GM19395 (cell line): ENCODE data around the gene CFAP410.
A peak's percentile ranks its signal among the peaks of the same experiment; 100 is the strongest.

Source experiments
- ATAC-seq: cut with Tn5 transposase; IDR thresholded peaks from one replicate; pipeline ENCODE4 v1.9.1; 2021; ENCODE audit warnings: mild to moderate bottlenecking, moderate library complexity; ENCODE audit not compliant: unreplicated experiment

The CFAP410 gene

GRCh38 chr21:44338971-44339910 is at the start of gene CFAP410:
Gene CFAP410, minus strand, starts transcription at chr21:44339390. Its CDS starts 196 bp downstream, at chr21:44339194.
- peak; percentile 83 for ATAC-seq

DNA sequence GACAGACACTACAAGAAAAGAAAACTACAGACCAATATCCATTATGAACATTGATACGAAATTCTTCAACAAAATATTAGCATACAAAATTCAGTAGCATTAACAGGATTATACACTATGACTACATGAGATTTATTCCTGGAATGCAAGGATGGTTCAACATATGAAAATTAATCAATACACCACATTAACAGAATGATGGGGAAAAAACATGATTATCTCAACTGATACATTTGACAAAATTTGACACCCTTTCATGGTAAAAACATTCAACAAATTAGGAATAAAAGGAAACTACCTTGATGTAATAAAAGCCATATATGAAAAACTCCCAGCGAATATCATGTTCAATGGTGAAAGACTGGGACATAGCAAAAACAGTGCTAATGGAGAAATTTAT is 45.8 kb upstream of the CFAP410 start:
- no peak for ATAC-seq

- ATAC-seq: no peak
These were observed 44.0 kb upstream of the CFAP410 start for GRCh38 chr21:44383216-44383615.

DNA sequence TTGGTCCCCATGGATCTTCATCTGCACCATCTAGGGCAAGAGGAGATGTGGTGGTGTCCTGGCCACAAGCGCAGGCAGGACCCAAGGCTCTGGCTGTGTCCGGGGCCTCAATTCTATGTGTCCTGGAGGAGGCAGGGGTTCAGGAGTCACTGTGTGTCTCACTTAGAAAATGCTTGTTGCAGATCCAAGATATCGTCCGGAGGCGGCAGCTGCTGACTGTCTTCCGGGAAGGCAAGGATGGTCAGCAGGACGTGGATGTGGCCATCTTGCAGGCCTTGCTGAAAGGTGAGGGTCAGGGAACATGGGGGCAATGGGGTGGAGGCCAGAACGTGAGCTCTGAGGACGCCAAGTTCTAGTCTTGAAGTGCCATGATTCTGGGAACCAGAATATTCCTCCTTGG is 43.3 kb upstream of the CFAP410 start:
- no peak for ATAC-seq

DNA sequence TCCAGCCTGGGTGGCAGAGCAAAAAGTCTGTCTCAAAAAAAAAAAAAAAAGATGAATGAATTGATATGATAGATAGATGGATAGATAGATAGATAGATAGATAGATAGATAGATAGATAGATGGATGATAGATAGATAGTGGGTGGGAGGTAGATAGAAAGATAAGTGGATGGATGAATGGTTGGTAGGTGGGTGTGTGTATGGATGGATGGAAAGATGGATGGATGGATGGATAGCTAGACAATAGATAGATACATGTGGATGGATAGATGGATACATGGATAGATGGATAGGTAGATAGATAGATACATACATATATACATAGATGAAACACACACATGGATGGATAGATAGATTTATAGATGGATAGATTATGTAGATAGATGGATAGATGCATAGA is 42.7 kb upstream of the CFAP410 start:
- no peak for ATAC-seq

DNA sequence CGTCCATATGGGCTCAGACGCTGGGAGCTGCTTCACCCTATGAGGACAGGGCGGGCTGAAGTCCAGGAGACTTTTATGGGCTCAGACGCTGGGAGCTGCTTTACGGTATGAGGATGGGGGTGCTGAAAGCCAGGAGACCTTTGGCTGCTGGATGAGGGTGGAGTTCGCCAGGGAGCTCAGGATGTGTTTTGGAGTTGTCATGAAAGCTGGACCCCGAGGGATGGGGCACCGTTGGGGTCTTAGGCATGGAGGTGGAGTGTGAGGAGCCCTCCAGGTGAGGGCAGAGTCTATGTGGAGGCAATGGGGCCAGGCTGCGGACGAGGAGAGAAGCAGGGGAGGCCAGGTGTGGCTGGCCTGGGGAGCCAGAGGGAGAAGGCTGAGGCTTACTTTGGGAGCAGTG is 41.7 kb upstream of the CFAP410 start:
- ATAC-seq: no peak

GRCh38 chr21:44379991-44380865 is 41.0 kb upstream of the CFAP410 start:
- no peak for ATAC-seq

DNA sequence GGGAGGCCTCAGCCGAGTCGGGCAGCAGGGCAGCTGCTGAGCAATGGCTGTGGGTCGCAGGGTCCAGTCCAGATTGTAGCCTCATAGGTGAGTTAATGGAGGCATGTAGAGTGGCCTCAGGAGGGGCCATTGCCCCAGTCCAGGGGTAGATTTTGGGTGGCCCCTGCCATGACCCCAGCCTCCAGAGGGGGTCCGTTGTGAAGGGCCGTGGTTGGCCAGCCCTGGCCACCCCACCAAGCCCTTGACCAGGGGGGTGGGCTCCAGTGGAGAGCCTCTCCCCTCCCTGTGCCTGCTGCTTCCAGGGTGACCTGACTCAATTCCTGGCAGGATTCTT is 40.3 kb upstream of the CFAP410 start:
- no peak for ATAC-seq

- no peak for ATAC-seq
These were observed 39.7 kb upstream of the CFAP410 start for GRCh38 chr21:44378646-44379514.

GRCh38 chr21:44377922-44378645 is 38.9 kb upstream of the CFAP410 start:
- ATAC-seq: no peak

GRCh38 chr21:44377201-44377921 is 38.2 kb upstream of the CFAP410 start:
- ATAC-seq: no peak

DNA sequence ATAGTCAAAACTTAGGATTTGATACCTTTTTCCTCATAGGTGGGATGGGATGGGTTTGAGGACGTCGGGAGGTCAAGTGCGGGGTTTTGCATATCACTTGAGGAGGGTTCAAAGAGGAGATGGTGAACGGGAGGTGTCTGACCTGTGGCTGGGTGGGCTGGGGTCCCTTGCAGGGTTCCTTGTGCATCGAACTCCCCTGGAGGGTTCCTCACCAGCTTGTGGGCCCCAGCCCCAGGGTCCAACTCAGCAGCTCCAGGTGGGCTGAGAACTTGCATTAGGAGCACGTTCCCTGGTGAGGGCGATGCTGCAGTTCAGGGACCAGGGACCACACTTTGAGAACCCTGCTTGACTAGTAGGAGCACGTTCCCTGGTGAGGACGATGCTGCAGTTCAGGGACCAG is 37.4 kb upstream of the CFAP410 start:
- no peak for ATAC-seq

DNA sequence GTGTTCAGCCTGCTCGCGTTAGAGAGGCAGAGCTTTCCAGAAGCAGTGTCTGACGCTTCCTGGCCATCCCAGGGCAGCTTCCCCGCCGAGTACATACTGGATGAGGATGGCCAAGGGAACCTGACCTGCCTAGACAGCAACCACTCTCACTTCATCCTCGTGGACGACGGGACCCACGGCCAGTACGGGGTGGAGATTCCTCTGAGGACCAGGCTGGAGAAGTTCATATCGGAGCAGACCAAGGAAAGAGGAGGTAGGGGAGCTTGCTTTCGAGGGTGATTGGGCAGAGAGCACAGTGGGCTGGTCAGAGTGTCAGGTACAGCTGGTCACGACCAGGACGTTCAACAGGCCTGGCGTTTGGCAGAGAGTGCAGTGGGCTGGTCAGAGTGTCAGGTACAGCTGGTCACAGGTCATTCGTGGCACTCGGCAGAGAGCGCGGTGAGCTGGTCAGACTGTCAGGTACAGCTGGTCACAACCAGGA is 36.6 kb upstream of the CFAP410 start:
- no peak for ATAC-seq

DNA sequence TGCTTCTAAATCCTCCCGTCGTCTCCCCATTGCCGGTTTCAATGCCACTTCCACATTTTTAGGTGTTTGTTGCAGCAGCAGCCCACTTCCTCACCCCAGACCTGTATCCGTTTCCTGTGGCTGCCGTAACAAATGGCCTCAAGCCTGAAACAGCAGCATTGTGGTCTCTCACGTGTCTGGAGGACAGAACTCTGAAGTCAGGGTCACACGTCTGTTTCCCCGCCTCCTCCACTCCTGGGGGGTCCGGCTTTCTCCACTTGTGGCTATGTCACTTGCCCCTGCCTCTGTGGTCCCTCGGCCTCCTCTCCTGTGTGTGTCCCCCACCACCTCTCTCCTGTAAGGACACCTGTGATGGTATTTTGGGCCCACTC is 36.1 kb upstream of the CFAP410 start:
- no peak for ATAC-seq

GRCh38 chr21:44374601-44375280 is 35.6 kb upstream of the CFAP410 start:
- no peak for ATAC-seq

DNA sequence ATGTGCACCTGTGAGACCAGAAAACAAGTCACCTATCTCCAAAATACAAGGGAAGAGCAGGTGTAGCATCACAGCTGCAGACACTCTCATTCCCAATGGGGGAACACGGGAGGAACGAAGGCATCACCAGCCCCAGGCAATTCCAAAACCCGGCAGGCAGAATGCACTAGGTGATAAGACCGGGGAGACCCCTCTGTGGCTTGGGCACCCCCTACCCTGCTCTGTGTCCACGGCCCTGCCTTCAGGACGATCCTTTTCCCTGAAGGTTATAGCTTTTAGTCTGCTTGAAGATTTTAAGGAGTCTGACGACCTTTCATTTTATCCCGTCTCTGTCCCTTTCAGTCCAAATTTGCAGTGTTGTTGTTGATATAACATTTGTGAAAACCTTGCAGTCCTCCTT is 33.4 kb upstream of the CFAP410 start:
- no peak for ATAC-seq

- ATAC-seq: no peak
These were observed 32.4 kb upstream of the CFAP410 start for GRCh38 chr21:44371596-44371995.

GRCh38 chr21:44370786-44371410 is 31.7 kb upstream of the CFAP410 start:
- ATAC-seq: no peak
